Activated effector memory CD4-positive, alpha-beta T cell treated with Interleukin-2 at 50 U/mL for 16 hours (primary cell): ENCODE results near the gene CYB561.

Experiments
- DNase-seq: peaks from one replicate; pipeline ENCODE4 v3.0.0-alpha.2; 2020

CYB561 gene

GRCh38 chr17:63447471-63448009 lies 1.4 kb upstream of the CYB561 start:
- no peak for DNase-seq

GRCh38 chr17:63446753-63447470 lies 806 bp upstream of the CYB561 start:
- DNase-seq: peak; percentile 49

GRCh38 chr17:63445571-63445953 lies 544 bp downstream of the CYB561 start:
- DNase-seq: peak; percentile 40

- no peak for DNase-seq
These were observed 1.0 kb downstream of the CYB561 start for GRCh38 chr17:63445065-63445464.

- DNase-seq: no peak
These were observed 1.6 kb downstream of the CYB561 start for GRCh38 chr17:63444457-63444856.

GRCh38 chr17:63443053-63443452 lies 3.1 kb downstream of the CYB561 start:
- no peak for DNase-seq

GRCh38 chr17:63442549-63443035 lies 3.5 kb downstream of the CYB561 start:
- DNase-seq: no peak

- DNase-seq: no peak
These were observed 4.0 kb downstream of the CYB561 start for GRCh38 chr17:63442074-63442473.

GRCh38 chr17:63441654-63442053 lies 4.5 kb downstream of the CYB561 start:
- no peak for DNase-seq

- DNase-seq: no peak
These were observed 5.3 kb downstream of the CYB561 start for GRCh38 chr17:63440770-63441335.

GRCh38 chr17:63440127-63440769 lies 5.9 kb downstream of the CYB561 start:
- DNase-seq: peak; percentile 55

GRCh38 chr17:63439687-63440086 lies 6.4 kb downstream of the CYB561 start:
- no peak for DNase-seq

- DNase-seq: no peak
These were observed 7.7 kb downstream of the CYB561 start for GRCh38 chr17:63438092-63439051.

GRCh38 chr17:63437287-63438091 lies 8.6 kb downstream of the CYB561 start:
- DNase-seq: no peak

- no peak for DNase-seq
These were observed 9.5 kb downstream of the CYB561 start for GRCh38 chr17:63436523-63437110.

GRCh38 chr17:63435681-63436522 lies 10.2 kb downstream of the CYB561 start:
- no peak for DNase-seq

GRCh38 chr17:63434951-63435571 lies 11.0 kb downstream of the CYB561 start:
- peak; percentile 44 for DNase-seq

GRCh38 chr17:63433746-63434591 lies 12.1 kb downstream of the CYB561 start:
- DNase-seq: no peak
